KMS-11 (cell line): ENCODE data around the gene GSTA3.

Source experiments
- H2AFZ ChIP-seq: fragments of 200-600 bp; sonication (generic); 2 replicates; pipeline ENCODE4 v1.6.1; 2016; ENCODE audit warnings: antibody characterized with exemption, mixed run types, low read depth
- H3K27ac ChIP-seq: fragments of 200-600 bp; sonication (generic); 2 replicates; pipeline ENCODE4 v1.6.1; 2016; ENCODE audit warnings: mild to moderate bottlenecking, mixed run types
- H3K27me3 ChIP-seq: fragments of 200-600 bp; sonication (generic); 2 replicates; pipeline ENCODE4 v1.6.1; 2017; ENCODE audit warnings: mild to moderate bottlenecking, low read depth, mixed run types, moderate library complexity; ENCODE audit not compliant: insufficient read depth
- H3K36me3 ChIP-seq: fragments of 200-600 bp; sonication (generic); 2 replicates; pipeline ENCODE4 v1.6.1; 2017; ENCODE audit warnings: mild to moderate bottlenecking, mixed run types; ENCODE audit not compliant: insufficient read depth
- H3K4me1 ChIP-seq: fragments of 200-600 bp; sonication (generic); 2 replicates; pipeline ENCODE4 v1.6.1; 2016; ENCODE audit warnings: mild to moderate bottlenecking, low read depth, mixed run types; ENCODE audit not compliant: poor library complexity, severe bottlenecking
- H3K4me2 ChIP-seq: fragments of 200-600 bp; sonication (generic); 2 replicates; pipeline ENCODE4 v1.7.0; 2016; ENCODE audit warnings: mild to moderate bottlenecking, mixed run types
- H3K4me3 ChIP-seq: fragments of 200-600 bp; sonication (generic); IDR thresholded peaks from 2 replicates; pipeline ENCODE4 v1.6.1; 2017; ENCODE audit warnings: low read depth, low read length, mixed read lengths; ENCODE audit not compliant: insufficient read depth
- H3K79me2 ChIP-seq: fragments of 200-600 bp; sonication (generic); 2 replicates; pipeline ENCODE4 v1.6.1; 2016; ENCODE audit warnings: low read depth, mixed run types; ENCODE audit not compliant: insufficient read depth
- H3K9ac ChIP-seq: fragments of 200-600 bp; sonication (generic); 2 replicates; pipeline ENCODE4 v1.6.1; 2016; ENCODE audit warnings: mild to moderate bottlenecking, mixed run types
- H4K20me1 ChIP-seq: fragments of 200-600 bp; sonication (generic); 2 replicates; pipeline ENCODE4 v1.6.1; 2016; ENCODE audit warnings: mild to moderate bottlenecking, mixed run types; ENCODE audit not compliant: insufficient read depth
- CTCF ChIP-seq: fragments of 200-600 bp; sonication (generic); conservative IDR thresholded peaks from 2 replicates; pipeline ENCODE4 v1.6.1; 2017; ENCODE audit warnings: low read depth, mild to moderate bottlenecking, antibody characterized with exemption, low read length, moderate library complexity, mixed read lengths

The GSTA3 gene

GRCh38 chr6:52881662-52881995, 27.9 kb downstream of the GSTA3 start:
- TF ChIP-seq CTCF, result no peak
- Histone ChIP-seq H4K20me1 (no peaks in the 10 kb centered on the region), H3K4me1 (peaks cover 18% of the 10 kb centered on the region), H3K27ac (no peak overlapping the region), H3K4me2 (peak overlapping the region; percentile 66), H3K27me3 (no peaks in the 10 kb centered on the region; the same call in 1 of the 2 replicates), H3K79me2 (no peaks in the 10 kb centered on the region), H3K36me3 (no peaks in the 10 kb centered on the region), H3K9ac (no peak overlapping the region), H2AFZ (peak overlapping the region; percentile 77), H3K4me3 (no peak overlapping the region)

- Histone ChIP-seq H3K9ac (no peak overlapping the region), H3K4me2 (peak overlapping the region; percentile 92), H3K27ac (no peak overlapping the region), H3K36me3 (no peaks in the 10 kb centered on the region), H3K79me2 (no peaks in the 10 kb centered on the region), H3K4me3 (no peak overlapping the region), H3K4me1 (peaks cover 37% of the 10 kb centered on the region), H4K20me1 (no peaks in the 10 kb centered on the region), H2AFZ (no peak overlapping the region), H3K27me3 (peaks cover 8% of the 10 kb centered on the region; the same call in 1 of the 2 replicates)
- no peak for TF ChIP-seq CTCF
Observed at GRCh38 chr6:52877786-52878185, 31.7 kb downstream of the GSTA3 start.

- no peak overlapping the region for H3K9ac ChIP-seq
- no peak overlapping the region for H3K4me3 ChIP-seq
- H3K4me1 ChIP-seq, result peaks cover 37% of the 10 kb centered on the region
- H3K79me2 ChIP-seq, result no peaks in the 10 kb centered on the region
- peak overlapping the region; percentile 92 for H3K4me2 ChIP-seq
- H3K36me3 ChIP-seq, result no peaks in the 10 kb centered on the region
- H2AFZ ChIP-seq, result no peak overlapping the region
- H4K20me1 ChIP-seq, result no peaks in the 10 kb centered on the region
- no peak for TF ChIP-seq CTCF
- peaks cover 13% of the 10 kb centered on the region; the same call in 1 of the 2 replicates for H3K27me3 ChIP-seq
- no peak overlapping the region for H3K27ac ChIP-seq
Observed at GRCh38 chr6:52877168-52877567, 32.3 kb downstream of the GSTA3 start.

GRCh38 chr6:52876056-52876787, 33.3 kb downstream of the GSTA3 start:
- Histone ChIP-seq H3K4me2 (peak overlapping the region; percentile 92), H3K27ac (no peak overlapping the region; the same call in 1 of the 2 replicates), H3K27me3 (peaks cover 16% of the 10 kb centered on the region; the same call in 1 of the 2 replicates), H3K9ac (no peak overlapping the region), H3K36me3 (no peaks in the 10 kb centered on the region), H2AFZ (no peak overlapping the region), H3K4me1 (peaks cover 37% of the 10 kb centered on the region), H3K4me3 (no peak overlapping the region), H3K79me2 (no peaks in the 10 kb centered on the region), H4K20me1 (no peaks in the 10 kb centered on the region)
- TF ChIP-seq CTCF, result no peak
